HG03060 (cell line): ENCODE measurements around the gene CNTNAP2.

Source experiments
- ATAC-seq: cut with Tn5 transposase; IDR thresholded peaks from one replicate; pipeline ENCODE4 v1.9.1; 2021; ENCODE audit warnings: low read depth, moderate number of reproducible peaks; ENCODE audit not compliant: unreplicated experiment

The CNTNAP2 gene

GRCh38 chr7:146276888-146277287 is 160.3 kb downstream of the CNTNAP2 start:
- no peak for ATAC-seq

DNA sequence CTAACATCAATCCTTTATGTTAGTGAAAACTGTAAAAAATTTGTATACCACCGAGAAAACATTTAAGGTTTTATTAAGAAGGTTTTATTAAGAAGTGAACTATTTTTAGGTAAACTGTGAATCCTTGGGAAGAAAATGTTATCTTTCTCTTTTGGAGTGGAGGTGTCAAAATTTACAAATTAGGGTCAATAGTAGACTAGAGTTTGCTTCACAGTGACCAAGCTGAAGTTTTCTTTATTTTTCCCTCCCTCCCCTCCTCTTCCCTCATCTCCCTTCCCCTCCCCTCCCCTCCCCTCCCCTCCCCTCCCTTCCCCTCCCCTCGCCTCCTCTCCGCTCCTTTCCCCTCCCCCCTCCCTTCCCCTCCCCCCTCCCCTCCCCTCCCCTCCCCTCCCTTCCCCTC is 168.8 kb downstream of the CNTNAP2 start:
- no peak for ATAC-seq

DNA sequence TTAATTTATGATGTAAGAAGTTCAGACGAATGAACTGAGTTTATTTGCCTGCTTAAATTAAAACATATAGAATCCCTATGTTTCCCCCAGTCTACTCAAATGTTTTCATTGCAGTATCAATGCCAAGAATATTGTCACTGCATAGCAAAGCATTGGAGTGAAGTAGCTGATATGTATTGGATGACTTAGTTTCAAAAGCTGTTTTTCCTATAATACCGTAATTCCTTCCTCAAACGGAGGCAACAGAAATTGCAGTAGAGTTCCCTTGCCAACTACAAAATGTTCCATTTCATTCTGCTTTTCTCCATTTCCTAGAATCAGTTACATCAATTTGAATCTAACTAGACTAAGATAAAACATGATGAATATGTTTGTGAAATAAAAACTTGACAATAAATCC is 174.1 kb downstream of the CNTNAP2 start:
- ATAC-seq = no peak

- ATAC-seq = no peak
Observed at GRCh38 chr7:146291900-146292299, 175.3 kb downstream of the CNTNAP2 start.

- no peak for ATAC-seq
Observed at GRCh38 chr7:146296028-146296427, 179.4 kb downstream of the CNTNAP2 start.

DNA sequence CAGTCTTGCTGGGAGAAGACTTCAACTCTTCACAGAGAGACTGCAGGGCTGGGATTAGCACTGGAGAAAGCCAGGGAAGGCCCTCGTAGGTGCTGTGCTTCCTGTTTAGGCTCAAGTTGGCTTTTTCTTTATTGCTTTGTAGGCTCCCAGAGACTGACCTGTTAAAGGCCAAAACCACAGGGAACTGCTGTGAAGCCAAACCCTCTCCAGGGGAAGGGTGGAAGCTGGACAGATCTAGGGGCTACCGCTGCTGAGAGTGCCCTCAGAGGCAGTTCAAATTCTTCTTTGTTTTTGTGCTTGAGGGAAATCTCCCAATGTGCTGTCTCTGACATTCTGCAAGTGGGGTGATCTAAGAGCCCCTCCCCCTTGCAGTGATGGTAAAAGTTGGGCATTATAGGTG is 198.4 kb downstream of the CNTNAP2 start:
- no peak for ATAC-seq

DNA sequence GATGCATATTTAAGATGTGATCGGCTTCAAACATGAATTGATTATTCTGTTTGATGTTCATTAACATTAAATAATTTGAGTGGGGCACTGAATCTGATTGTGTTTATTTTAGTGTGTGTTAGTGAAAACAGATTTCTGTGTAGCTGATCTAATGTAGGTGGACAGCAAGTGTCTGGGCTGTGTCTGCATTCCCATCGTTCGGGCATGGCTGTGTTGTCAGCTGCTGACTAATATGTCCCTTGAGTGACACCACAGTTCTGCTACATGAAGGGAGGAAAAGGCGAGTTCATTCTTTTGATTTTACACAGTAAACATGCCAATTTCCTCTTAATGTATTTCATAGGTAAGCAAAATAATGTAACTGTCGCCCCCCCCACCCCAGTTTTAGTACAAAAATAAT is 203.0 kb downstream of the CNTNAP2 start:
- ATAC-seq = no peak

DNA sequence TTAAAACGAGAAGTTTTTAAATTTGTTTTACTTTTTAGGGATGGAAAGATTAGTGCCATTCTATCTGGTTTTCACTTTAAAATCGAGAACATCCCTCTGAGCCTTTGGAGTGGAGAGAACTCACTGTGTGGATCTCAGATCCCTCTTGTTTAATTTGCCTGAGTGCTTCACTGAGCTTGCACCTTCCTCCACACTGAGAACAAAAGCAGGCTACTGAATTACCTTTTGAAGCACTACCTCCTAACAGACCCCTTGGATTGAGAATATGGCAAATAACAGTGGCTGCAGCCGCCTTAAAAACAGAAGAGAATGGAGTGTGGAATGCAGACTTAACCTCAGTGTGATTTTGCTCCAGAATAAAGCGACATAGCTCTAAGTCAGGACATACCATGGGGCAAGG is 204.7 kb downstream of the CNTNAP2 start:
- ATAC-seq = no peak

DNA sequence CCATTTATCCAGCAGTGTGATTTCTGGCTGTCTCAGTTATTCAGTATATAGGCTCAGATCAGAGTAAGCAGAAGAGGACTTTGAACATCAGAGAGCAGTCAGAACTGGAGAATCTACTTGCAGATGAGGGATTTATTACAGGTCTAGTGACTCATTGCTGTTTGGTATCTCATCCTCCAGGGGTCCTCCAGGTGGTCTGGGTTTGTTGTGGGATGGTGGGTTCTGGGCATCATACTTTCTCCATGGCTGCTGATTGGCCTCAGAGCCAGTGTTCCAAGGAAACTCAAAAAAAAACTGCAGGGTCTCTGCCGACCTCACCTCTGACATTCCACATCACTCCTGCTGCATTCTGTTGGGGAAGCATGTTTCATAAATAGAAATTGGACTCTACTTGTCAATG is 214.8 kb downstream of the CNTNAP2 start:
- ATAC-seq = no peak

DNA sequence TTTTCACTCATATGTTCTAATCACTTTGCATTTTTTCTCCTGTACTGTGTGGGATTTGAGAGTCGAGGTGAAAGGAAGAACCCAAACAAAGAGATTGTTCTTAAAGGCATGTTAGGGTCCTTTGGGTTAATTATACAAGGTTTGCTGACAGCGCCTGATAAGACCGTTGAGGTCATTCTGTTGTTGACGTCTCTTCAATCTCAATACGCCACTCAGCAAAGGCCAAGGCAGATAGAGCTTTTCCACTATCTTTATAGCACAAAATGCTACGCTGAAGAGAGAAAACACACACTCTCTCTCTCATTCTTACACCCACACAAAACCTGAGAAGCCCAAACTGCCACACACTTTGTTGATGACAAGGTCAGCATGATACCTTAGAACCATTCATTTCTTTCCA is 228.7 kb downstream of the CNTNAP2 start:
- ATAC-seq = no peak

GRCh38 chr7:146346096-146346495 is 229.5 kb downstream of the CNTNAP2 start:
- no peak for ATAC-seq

- no peak for ATAC-seq
Observed at GRCh38 chr7:146355216-146355615, 238.6 kb downstream of the CNTNAP2 start.

GRCh38 chr7:146359176-146359575 is 242.6 kb downstream of the CNTNAP2 start:
- no peak for ATAC-seq

- no peak for ATAC-seq
Observed at GRCh38 chr7:146366938-146367337, 250.3 kb downstream of the CNTNAP2 start.

DNA sequence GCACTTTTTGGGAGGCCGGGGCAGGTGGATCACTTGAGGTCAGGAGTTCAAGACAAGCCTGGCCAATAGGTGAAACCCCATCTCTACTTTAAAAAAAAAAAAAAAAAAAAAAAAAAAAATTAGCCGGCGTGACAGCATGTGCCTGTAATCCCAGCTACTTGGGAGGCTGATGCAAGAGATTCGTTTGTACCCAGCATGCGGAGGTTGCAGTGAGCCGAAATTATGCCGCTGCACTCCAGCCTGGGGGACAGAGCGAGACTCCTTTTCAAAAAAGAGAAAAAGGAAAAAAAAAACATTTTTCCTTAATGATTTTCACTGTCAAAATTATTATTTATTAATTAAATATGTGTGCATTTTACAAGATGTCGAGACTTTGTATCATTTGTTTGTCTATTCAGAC is 253.6 kb downstream of the CNTNAP2 start:
- no peak for ATAC-seq

GRCh38 chr7:146375170-146375569 is 258.6 kb downstream of the CNTNAP2 start:
- no peak for ATAC-seq

- no peak for ATAC-seq
Observed at GRCh38 chr7:146378196-146378595, 261.6 kb downstream of the CNTNAP2 start.

DNA sequence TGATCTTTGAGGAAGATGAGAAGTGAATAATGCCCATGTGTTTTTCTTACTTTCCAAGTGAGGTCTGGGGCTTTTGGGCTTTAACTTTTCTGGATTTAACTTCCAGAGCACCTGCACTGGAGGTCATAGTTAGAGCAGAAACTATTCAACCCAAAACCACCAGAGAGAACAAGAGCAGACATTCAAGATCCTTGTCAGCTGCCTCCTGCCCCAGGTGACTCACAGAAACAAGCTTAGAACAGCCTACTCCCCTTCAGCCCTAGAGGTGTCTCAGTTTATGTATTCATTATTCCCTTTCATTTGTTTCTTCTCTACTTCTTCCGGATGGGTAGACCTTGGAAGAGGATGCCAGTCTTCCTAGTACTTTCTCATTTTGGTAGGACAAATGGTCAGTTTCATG is 270.5 kb downstream of the CNTNAP2 start:
- no peak for ATAC-seq

GRCh38 chr7:146388928-146389327 is 272.3 kb downstream of the CNTNAP2 start:
- no peak for ATAC-seq

DNA sequence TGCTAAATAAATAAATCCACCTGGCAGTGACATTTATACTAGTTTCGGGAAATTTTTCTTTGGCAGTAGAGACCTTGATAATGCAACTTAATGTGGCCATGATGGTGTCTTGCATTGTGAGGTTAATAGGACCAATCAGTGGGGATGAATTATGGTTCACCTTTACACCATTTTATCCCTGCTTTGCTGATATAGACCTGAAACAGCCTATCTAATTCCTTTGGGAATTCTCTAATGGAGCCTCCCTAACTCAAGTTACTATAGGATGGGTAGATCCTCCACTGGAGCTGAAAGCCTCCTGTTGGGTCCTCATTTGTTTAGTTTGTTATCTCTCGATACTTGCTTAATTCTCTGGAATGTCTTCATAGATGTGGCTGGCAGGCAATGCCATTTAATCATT is 276.7 kb downstream of the CNTNAP2 start:
- no peak for ATAC-seq

GRCh38 chr7:146397141-146397540 is 280.5 kb downstream of the CNTNAP2 start:
- ATAC-seq = no peak

- ATAC-seq = no peak
Observed at GRCh38 chr7:146401939-146402338, 285.3 kb downstream of the CNTNAP2 start.

GRCh38 chr7:146405737-146406136 is 289.1 kb downstream of the CNTNAP2 start:
- ATAC-seq = no peak
